K562 (cell line): ENCODE results near the gene DNAJB13. TPM values are rescaled to one million over a fixed set of nuclear protein-coding genes. Genes with fewer than 3 reads are reported as not detected.

ENCODE experiments used
- CBX5 ChIP-seq: IDR thresholded peaks from 2 replicates; pipeline ENCODE4 v1.6.1; 2014; ENCODE audit warnings: low read depth, borderline replicate concordance
- ETS1 ChIP-seq: conservative IDR thresholded peaks from 2 replicates; pipeline ENCODE4 v1.6.1; 2011; ENCODE audit warnings: low read depth, mild to moderate bottlenecking, low read length; ENCODE audit not compliant: control insufficient read depth
- KAT7 ChIP-seq: sonication (generic); formaldehyde crosslinking; IDR thresholded peaks from 2 replicates; pipeline ENCODE4 v1.8.0; 2022; ENCODE audit warnings: missing genetic modification reagents, mild to moderate bottlenecking, borderline replicate concordance
- NCOA6 ChIP-seq: fragments of 450-650 bp; IDR thresholded peaks from 2 replicates; pipeline ENCODE4 v1.6.1; 2017; ENCODE audit warnings: mild to moderate bottlenecking
- POU5F1 ChIP-seq: fragments of 150-350 bp; IDR thresholded peaks from 2 replicates; pipeline ENCODE4 v1.6.1; 2014; ENCODE audit warnings: borderline replicate concordance, low read length, low read depth, mild to moderate bottlenecking; ENCODE audit not compliant: partially characterized antibody
- RB1 ChIP-seq: fragments of 450-650 bp; IDR thresholded peaks from 2 replicates; pipeline ENCODE4 v1.6.1; 2017; ENCODE audit warnings: low read depth, mild to moderate bottlenecking
- RBBP5 ChIP-seq: fragments of 200-600 bp; sonication (generic); IDR thresholded peaks from 2 replicates; pipeline ENCODE4 v1.6.1; 2012; ENCODE audit warnings: borderline replicate concordance, mild to moderate bottlenecking, low read length, control low read depth, inconsistent platforms; ENCODE audit not compliant: insufficient read depth, poor library complexity, severe bottlenecking
- RFX1 ChIP-seq: fragments of 450-650 bp; IDR thresholded peaks from 2 replicates; pipeline ENCODE4 v1.6.1; 2016; ENCODE audit warnings: mild to moderate bottlenecking, moderate library complexity
- SIN3A ChIP-seq, 2 experiments: fragments of 150-350 bp in 1 of 2; IDR thresholded peaks; 2 replicates each; pipeline ENCODE4 v1.6.1; 2011 to 2016; ENCODE audit warnings: borderline replicate concordance in 2 of 2, low read depth in 2 of 2, low read length in 2 of 2, mild to moderate bottlenecking in 2 of 2, moderate library complexity in 2 of 2; ENCODE audit not compliant: control insufficient read depth in 1 of 2
- TCFL5 ChIP-seq: fragments of 250-450 bp; sonication (Bioruptor Pico); conservative IDR thresholded peaks from 2 replicates; pipeline ENCODE4 v1.6.1; 2021; ENCODE audit warnings: mild to moderate bottlenecking, moderate library complexity, matching md5 sums
- THRB ChIP-seq: fragments of 450-650 bp; formaldehyde crosslinking; conservative IDR thresholded peaks from 2 replicates; pipeline ENCODE4 v1.4.0; 2022; ENCODE audit warnings: mild to moderate bottlenecking, missing genetic modification characterization
- ZFP30 ChIP-seq: fragments of 250-450 bp; sonication (Bioruptor Pico); IDR thresholded peaks from 2 replicates; pipeline ENCODE4 v1.8.0; 2022; ENCODE audit warnings: moderate library complexity, mild to moderate bottlenecking, inconsistent platforms, borderline replicate concordance
- polyA plus RNA-seq, 8 experiments: library from polyadenylated mRNA; depleted of rRNA in 4 of 8; stranded (reverse) in 5 of 8; unstranded in 3 of 8; fragments of >200 nt; fragmentation: Nextera tagmentation in 2 of 8; fragmentation: Illumina TruSeq in 1 of 8; extraction: Ambion mirVana in 2 of 8; extraction: Trizol in 1 of 8; gene quantifications; 2 replicates each; pipeline versions ENCODE4 v1.2.1 to v1.2.3, GENCODE V29; 2011 to 2014; ENCODE audit warnings: inconsistent platforms in 1 of 8, missing spikeins in 1 of 8
- total RNA-seq, 7 experiments: library from RNA; depleted of rRNA in 6 of 7; stranded (reverse); fragments of >200 nt in 6 of 7; fragmentation: Illumina TruSeq in 2 of 7; extraction: Trizol in 2 of 7; gene quantifications; 2 replicates each; pipeline versions ENCODE4 v1.2.1 to v1.2.3, GENCODE V29; 2011 to 2021; ENCODE audit warnings: low replicate concordance in 1 of 7

Gene DNAJB13
- total and polyA plus RNA-seq, 9 of the 15 experiments (the other 6 are each of a cell fraction or from before 2014, with no cell fraction given), result 0.14 TPM; not detected in 8

- TF ChIP-seq RFX1 (no peak), POU5F1 (no peak), ZFP30 (CRISPR knock-in tag) (no peak), ETS1 (no peak), KAT7 (no peak), TCFL5 (CRISPR knock-in tag) (no peak), THRB (CRISPR knock-in tag) (no peak), NCOA6 (no peak), RBBP5 (no peak), SIN3A (IDR thresholded peaks at IDR 0.05; ENCODE audit: borderline replicate concordance in 2 of 2, control insufficient read depth in 1 of 2, low read depth in 2 of 2, low read length in 2 of 2) (no peak), RB1 (no peak), CBX5 (no peak)
These were observed 59.0 kb downstream of the DNAJB13 start (continued) for GRCh38 chr11:74009675-74010305.
